Posterior vena cava (tissue), 2 donors: ENCODE data around the gene SLC37A1. TPM values are rescaled to one million over a fixed set of nuclear protein-coding genes. Genes with fewer than 3 reads are reported as not detected.
A peak's percentile ranks its signal among the peaks of the same experiment; 100 is the strongest.

ENCODE experiments used
- DNase-seq: peaks from one replicate; pipeline ENCODE4 v3.0.0-alpha.2; 2020; ENCODE audit warnings: low spot score
- intact Hi-C, 2 donors: fragments of 100-400 bp; cut with DNase I; formaldehyde crosslinking; loops; one replicate each; pipeline versions ENCODE4 v1.14.1 to v1.14.2; 2022 to 2023
- total RNA-seq, 2 donors: library from RNA; stranded (reverse); fragmentation: NEBNext Ultra II Directional; extraction: Animal tissue kit (Norgen Biotek cat#: 25700); gene quantifications; one replicate each; pipeline ENCODE4 v1.2.1, GENCODE V29; 2021
- donor health status: DM: yes; HTN: yes; CAD: no.
- donor health status: DM: yes; HTN: yes; CAD: no.

Gene SLC37A1
- total RNA-seq, 2 donors from 2014 or later: 5.2 to 6.0 TPM

DNA sequence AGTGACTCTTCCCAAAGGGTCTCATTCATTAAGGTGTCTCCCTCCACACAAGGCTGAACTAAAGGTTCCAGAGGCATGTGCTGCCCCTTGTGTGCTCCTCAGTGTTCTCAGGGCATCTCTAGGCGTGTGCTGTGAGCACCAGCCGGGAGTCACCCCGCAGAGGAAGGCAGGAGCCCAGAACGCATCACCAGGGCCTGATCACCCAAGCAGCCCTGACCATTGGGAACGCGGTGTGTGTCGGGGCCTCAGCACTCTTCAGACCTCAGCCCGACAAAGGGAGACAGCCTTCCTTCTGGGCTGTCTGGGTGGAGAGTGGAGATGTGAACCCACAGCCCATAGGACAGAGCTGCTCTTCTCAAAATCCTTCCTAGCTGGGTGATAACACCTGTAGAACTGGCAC lies 9.1 kb downstream of the SLC37A1 start:
- intact Hi-C loops: no loop called here
- no peak for DNase-seq

DNA sequence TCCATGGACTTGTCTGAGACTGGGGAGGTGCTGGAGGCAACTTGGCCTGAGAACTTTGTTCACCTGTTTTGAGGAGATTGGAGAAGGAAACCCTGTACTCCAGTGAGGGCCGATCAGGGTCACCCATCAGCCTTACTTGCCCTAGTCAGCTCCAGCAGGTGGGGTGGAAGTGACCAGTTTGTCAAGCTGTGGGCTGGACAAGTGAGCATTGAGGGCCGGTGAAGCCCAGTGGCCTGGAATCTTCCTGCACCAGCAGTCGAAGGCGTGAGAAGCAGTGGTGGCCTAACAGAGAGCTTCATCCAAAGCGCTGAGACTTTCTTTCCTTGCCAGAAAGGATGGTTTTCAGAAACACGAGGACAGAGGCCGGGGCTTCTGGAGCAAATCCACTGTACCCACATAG lies 9.6 kb downstream of the SLC37A1 start:
- intact Hi-C loops: no loop called here
- DNase-seq: no peak

DNA sequence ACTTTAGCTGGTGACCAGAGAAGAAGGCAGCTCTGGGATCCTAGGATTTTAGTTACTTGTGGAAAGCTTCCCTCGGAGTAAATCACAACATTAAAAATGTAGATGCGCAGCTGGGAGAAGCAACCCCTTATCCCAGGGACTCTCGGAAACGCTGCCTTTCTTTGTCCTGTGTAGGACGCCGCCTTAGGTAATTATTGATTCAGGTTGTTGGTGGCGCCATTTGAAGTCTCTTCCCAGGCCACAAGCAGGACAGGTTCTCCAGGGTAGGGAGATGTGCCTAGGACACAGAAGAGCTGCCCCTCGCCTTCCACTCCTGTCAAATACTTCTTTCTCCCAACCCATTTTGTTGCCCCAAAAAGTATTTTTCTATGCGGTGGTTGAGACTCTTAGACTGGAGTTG lies 10.3 kb downstream of the SLC37A1 start:
- DNase-seq: no peak
- intact Hi-C loops: no loop called here

DNA sequence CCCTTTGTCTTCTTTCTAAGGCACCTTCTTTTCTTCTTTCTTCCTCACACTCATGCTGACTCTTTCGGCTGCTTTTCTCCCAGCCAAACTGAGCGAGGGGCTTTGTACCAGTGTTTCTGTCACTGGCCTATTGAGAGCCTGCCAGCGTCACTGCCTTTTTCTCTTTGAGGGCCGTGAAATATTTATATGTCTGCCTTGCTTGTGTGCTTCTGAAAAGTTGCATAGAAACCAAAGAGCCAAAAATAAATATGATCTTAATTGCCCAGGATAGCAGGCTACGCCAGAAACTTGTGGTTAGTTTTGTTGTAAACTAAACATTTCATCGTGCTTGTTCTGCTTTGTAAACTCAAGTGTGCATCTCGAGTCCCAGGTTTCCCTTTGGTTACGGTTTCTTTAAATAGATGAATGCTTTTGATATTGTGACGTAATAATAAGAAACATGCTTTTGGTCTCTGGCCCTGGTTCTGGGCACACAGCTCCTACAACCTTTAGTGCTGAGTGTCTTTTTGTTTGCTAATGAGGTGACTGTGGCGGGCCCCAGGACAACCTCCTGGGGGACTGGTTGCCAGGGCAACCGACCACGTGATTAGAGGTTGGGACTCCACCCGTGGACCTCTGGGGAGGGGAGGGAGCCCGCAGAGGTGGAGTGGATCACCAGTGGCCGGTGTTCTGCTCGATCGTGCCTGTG lies 10.8 kb downstream of the SLC37A1 start:
- intact Hi-C loops: no loop called here
- DNase-seq: no peak

DNA sequence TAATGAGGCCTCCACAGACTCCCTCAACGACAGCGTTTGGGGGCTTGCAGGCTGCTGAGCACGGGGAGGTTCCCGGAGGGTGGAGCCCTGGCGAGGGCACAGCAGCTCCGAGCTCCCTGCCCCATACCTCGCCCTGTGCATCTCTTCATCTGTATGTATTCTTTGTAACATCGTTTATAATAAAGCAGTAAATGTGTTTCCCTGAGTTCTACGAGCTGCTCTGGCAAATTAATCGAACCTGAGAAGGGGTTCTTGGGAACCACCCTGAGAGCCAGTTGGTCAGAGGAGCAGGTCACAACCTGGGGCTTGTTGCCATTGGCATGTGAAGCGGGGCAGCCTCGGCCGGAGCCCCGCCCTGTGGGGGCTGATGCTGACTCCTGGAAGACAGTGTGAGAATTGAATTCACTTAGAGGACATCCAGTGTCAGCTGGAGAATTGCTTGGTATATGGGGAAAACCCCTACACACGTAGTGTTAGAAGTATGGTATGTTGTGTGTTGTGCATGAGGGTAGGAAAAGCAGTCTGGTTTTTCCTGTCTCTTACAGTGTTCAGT lies 11.5 kb downstream of the SLC37A1 start:
- intact Hi-C loops: no loop called here
- no peak for DNase-seq

DNA sequence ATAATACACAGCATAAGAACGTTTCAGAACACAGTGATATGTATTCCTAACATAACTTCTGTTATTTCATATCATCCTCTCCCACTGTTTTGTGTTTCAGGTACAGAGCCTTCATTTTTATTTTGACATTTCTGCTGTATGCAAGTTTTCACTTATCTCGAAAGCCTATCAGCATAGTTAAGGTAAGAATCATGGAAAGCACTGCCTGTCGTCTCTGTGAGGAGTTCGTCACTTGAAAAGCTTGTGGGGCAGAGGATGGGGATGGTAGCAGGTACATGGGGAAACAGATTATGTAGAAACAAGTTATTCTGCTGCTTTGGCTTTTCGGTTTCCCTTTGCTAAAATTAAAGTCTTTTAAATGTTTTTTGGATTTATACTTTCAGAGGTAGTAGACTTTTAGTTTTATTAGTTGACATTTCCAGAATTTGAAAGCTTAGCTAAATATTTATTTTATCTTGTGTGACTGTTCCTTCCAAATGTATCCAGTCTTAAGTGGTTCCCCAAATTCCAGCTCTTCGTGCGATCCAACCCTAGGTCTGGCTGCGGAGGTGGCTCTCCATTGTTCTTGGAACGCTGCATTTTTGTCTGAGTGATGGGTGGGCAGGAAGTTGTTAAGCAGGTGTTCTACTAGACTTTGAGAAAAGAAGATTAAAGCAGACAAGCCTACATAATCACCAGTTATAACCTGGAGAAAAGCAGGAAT lies 12.2 kb downstream of the SLC37A1 start:
- intact Hi-C loops: no loop called here
- DNase-seq: no peak

DNA sequence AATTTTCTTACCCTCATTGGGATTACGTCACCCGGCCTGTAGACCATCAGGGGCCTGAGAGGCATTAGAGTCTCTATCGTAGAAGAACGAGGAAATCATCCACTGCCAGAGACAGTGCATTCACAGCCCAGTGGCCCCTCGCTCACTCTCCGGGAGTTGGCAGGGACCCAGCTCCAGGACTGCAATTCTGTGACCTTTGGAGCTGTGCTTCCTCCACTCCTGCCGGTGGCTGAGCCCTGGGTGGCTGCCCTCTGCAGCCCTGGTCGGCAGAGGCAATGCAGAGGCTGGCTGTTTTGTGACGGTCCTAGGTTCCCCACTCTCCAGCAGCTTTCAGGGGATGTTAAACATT lies 12.7 kb downstream of the SLC37A1 start:
- intact Hi-C loops: no loop called here
- DNase-seq: no peak

DNA sequence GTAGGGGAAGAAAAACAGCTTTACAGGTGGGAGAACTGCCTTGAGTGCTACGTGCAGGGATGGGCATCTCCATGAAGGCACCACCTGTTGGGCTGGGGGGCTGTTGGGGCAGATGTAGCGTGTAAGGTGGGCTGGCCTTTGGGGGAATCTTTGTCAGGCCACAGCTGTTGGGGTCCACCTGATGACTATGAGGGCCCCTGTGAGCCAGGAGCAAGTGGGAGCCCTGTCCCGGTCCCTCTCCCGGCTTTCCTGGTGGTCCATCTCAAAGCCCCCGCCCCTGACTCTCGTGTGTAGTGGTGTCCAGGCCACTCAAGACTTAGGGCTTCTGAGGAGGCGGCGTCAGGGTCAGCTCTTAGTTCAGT lies 13.5 kb downstream of the SLC37A1 start:
- intact Hi-C loops: no loop called here

DNA sequence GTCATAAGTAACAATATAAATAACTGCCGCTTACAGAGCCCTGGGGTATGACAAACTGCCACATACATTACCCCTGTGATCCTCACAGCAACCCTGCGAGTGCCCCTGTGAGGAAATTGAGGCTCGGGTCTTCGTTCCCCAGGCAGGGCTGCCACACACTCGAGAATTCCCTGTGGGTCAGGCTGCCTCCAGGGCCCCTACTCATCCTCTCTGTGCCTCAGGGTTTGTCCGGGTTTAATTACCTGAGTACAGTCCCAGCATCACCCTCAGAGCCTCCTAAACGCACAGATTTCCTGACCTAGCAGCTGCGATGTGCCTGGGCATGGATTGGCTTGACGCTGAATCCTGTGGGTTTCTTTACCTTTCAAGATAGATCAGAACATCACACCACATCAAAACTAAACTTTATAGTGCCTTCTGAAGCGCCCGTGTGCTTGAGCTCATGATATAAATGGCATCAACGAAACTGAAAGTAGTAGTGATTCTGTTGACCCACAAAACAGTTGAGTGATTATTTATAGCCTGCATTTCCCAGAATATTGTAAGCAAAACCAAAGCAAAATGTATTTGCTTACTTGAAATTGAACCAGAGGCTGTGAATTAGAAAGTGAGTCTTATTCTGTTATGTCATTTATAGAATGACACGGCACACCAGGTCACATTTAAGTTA lies 14.0 kb downstream of the SLC37A1 start:
- no peak for DNase-seq
- intact Hi-C loops: no loop called here

More for the DNA sequence above, 13.5 kb downstream of the SLC37A1 start:
- no peak for DNase-seq

DNA sequence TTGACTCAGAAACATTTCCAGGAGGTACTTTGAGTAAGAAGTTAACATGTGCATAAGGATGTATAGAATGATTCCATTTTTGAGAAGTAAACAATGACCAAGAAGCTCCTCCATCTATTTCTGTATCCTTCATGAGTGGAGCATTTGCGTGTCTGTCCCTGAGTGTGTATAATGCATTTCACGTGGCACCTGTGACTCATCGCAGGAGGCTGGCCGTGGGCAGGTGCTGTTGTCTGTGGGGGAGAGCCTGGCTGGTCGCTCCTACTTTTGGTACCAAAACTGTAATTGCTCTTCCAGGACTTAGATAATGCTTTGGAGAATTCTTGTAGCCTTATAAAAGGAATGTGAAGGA lies 16.5 kb downstream of the SLC37A1 start:
- intact Hi-C loops: no loop called here
- no peak for DNase-seq

DNA sequence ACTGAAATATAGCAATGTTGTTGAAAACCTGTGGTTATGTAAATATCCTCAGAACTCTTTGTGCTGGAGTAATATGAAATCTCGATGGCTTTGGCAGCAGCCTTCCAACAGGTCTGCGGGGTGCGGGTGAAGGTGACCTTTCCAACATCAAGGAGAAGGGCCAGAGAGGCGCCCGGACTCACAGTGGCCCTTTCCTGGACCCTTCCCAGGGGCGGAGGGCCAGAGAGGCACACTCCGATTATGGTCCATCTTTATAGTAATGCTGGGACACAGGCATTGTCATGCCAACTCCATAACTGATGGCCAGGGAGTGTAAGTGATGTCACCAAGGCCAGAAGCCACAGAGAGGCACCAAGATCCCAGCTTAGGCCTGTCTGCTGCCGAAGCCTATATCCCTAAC lies 18.1 kb downstream of the SLC37A1 start:
- intact Hi-C loops: no loop called here
- DNase-seq: no peak

DNA sequence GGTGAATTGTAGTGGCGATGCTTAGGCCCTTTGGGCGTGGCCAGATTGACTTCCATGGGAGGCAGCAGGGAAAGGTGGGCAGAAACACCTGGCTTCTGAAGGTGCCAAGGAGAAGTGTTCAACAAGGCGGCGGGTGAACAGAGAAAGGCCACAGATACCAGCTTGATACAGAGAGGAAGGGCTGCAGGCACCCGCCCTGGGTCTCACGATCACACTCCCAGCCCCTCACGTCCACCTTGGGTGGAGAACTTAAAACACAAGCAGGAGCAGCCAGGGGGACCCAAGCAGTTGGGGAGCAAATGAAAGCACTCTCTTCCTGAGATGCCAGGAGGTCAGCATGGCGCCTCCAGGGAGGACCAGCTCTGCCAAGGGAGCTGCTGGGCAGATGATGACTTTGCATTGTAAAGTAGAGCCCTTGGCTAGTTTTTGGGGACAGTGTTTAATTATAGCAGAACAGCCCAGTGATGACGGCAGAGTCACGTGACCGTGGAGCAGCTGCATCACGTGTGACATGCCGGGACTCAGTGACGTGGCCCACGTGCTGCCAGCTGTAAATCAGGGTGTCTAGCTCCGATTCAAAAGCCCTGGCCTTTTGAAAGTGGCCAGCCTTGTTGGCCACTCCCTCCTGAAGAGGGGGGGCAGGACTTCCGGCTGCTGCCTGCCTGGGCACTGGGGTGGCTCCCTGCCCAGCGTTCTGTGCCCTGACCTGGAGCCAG lies 19.0 kb downstream of the SLC37A1 start:
- peak; percentile 94 for DNase-seq

DNA sequence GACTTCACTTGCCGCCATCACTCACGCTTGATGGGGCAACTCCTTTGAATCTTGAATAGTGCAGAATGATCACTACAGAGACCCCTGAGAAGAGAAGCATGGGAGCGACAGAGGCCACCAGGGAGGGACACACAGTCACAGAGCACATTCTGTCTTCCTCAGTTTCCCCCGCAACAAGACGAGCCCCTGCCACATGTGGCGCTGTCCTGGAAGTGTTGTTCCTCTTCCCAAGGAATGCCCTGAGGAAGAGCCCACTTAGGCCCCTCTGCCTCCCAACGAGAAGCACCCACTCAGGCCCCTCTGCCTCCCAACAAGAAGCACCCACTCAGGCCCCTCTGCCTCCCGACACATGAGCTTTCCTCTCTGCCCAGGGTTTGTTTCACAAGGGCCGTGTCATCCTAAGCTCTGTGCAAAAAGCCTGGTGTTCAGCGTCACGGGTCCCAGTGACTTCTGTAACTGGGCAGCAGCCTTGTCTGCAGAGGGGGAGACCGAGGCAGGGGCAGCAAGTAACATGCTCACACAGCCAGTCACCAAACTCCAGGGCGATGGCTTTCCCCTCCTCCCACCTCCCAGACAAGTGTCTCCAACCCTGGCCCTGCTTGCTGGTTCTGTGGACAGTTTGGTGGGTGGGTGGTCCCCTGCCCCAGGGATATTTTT lies 19.8 kb downstream of the SLC37A1 start:
- intact Hi-C loops: no loop called here
- DNase-seq: peak; percentile 61

More for the DNA sequence above, 19.0 kb downstream of the SLC37A1 start:
- intact Hi-C loops: no loop called here

DNA sequence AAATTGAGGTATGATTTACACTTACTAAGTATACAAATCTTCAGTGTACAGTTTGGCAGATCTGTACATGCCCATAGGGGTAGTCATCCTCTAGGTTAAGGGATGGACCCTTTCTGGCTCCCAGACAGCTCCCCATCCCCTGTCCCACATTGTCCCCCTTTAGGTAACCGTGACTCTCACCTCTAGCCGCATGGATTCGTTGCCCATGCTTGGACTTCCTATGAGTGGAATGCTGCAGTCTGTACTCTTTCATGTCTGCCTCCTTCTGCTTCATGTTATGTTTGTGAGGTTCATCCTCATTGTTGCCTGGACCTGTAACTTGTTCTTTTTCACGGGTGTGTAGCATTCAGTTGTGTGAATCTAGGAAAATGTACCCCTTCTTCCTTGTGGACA lies 20.3 kb downstream of the SLC37A1 start:
- DNase-seq: no peak
- intact Hi-C loops: no loop called here

DNA sequence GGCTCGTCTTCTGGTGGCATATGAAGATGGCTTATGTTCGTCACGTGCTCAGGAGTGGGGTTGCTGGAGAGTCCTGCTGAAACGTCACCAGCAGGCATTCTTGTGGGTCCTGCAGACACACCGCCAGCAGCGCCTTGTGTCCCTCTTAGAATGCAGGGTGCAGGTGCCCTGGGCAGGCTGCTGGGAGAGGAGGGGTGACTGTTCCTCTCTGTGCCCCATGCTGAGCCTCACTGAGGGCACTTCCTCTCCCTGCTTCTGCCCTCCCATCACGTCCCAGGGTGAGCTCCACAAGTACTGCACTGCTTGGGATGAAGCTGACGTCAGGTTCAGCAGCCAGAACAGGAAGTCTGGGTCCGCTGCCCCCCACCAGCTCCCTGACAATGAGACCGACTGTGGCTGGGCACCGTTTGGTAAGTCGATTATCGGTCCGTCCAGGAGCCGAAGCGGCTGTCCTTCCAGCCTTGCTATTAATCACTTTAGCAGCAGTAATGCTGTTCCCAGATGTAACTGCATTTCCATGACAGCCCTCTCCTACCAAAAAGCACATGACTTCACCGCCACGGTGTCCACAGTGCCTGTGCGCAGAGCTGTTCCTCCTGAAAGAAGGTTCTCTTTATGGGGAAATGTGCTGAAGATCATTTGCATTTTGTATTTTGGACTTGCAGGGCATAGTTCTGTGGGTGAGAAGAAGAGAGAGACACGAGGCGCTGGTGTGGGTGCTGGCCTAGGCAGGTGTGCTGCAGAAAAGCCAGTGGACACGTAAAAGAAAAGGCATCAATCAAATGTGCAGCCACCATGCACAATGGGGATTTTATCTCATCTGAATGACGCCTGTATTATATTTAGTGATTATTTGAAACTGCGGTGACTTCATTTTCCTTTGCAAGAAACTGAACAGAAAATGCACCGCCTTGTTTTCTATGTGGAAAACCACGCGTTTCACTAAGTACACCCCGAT lies 21.0 kb downstream of the SLC37A1 start:
- peak; percentile 89 for DNase-seq

DNA sequence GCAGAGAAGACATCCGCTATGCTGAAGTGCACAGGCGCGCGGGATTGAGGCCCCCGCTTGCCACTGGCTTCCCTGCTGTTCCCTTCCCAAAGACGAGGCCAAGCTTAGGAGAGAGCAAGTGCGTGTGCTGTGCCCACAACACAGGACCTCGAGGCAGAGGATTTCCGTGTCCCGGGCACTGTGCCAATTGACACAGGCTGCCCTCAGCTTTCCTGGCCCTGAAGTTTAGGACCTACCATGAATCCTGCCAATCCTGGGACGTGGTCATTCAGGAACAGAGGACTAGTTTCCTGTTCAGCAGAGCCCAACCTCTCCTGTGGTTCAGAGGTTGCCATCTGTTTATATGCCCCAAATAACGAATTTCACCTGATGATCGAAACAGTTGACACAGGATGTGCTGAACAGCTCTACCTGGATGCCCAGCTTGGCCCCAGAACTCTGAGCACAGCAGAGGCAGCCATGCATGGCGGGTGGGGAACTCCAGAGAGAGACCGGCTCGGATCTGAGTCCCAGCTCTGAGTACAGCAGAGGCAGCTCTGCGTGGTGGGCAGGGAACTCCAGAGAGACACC lies 22.0 kb downstream of the SLC37A1 start:
- DNase-seq: peak; percentile 81
- intact Hi-C loops: no loop called here

More for the DNA sequence above, 21.0 kb downstream of the SLC37A1 start:
- intact Hi-C loops: no loop called here

DNA sequence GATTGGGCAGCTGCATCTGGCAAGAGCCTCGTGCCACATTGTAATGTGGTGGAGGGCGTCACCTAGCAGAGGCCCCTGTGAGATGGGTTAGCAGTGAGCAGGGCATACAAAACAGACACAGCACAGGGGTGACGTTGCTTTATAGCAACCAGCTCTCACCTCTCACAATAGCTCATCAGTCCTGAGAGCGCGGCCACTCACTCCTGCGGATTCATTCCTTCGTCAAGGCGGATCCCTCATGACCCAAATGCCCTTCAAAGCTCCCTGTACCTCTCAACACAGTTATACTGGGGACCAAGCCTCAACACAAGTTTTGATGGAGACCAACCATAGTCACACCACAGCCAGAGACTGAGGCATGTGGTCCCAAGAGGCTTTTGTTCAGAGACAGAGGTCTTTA lies 22.9 kb downstream of the SLC37A1 start:
- intact Hi-C loops: no loop called here

DNA sequence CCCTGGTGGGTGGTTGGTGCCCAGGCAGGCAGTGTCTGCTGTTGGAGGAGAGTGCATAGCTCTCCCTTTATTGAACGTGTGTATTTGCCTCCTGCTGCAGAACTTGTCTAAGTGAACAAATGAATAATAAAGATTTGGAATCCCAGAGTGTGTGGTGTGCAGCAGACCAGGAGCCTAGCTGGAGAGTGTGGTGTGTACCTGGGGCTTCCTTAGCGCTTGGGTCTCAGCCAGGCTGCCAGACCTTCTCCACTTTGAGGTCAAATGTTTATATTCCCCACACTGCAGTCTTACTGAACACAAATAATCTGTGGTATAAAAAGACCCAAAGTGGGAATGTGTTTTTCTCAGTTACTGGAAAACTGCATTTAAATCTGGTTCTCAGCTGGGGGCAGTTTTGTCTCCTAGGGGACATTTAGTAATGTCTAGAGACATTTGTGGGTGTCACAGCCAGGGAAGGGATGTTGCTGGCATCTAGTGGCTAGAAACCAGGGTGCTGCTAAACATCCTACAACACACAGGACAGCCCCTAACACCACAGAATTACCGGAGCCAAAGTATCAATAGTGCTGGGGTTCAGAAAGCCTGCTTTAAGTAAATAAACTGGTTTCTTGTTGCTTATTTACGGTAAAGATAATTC lies 23.6 kb downstream of the SLC37A1 start:
- DNase-seq: peak; percentile 49
- intact Hi-C loops: no loop called here

More for the DNA sequence above, 22.9 kb downstream of the SLC37A1 start:
- DNase-seq: peak; percentile 67
